Chondrocyte (in vitro differentiated cells): ENCODE data around the gene CD164L2. TPM values are rescaled to one million over a fixed set of nuclear protein-coding genes. Genes with fewer than 3 reads are reported as not detected.

Source experiments
- DNase-seq: peaks from one replicate; pipeline ENCODE4 v3.0.0; 2021; ENCODE audit warnings: mixed read lengths, low spot score
- H3K27ac Mint-ChIP-seq: one replicate; pipeline ENCODE4 v1.8.0; 2021; ENCODE audit warnings: mild to moderate bottlenecking, moderate library complexity, mixed read lengths; ENCODE audit not compliant: unreplicated experiment
- H3K27me3 Mint-ChIP-seq: 2 replicates; pipeline ENCODE4 v1.8.0; 2021; ENCODE audit warnings: low read depth, mixed read lengths
- H3K36me3 Mint-ChIP-seq: 2 replicates; pipeline ENCODE4 v1.8.0; 2021; ENCODE audit warnings: low read depth, mixed read lengths
- H3K4me1 Mint-ChIP-seq: 2 replicates; pipeline ENCODE4 v1.8.0; 2021; ENCODE audit warnings: low read depth, mild to moderate bottlenecking, mixed read lengths
- H3K4me3 Mint-ChIP-seq: one replicate; pipeline ENCODE4 v1.8.0; 2021; ENCODE audit warnings: mild to moderate bottlenecking, moderate library complexity, mixed read lengths; ENCODE audit not compliant: unreplicated experiment
- H3K9me3 Mint-ChIP-seq: 2 replicates; pipeline ENCODE4 v1.8.0; 2021; ENCODE audit warnings: low read depth, mixed read lengths
- CTCF ChIP-seq: fragments of 200-600 bp; sonication (generic); IDR thresholded peaks from 2 replicates; pipeline ENCODE4 v1.5.0; 2021; ENCODE audit warnings: antibody characterized with exemption, mild to moderate bottlenecking, moderate library complexity
- total RNA-seq: library from RNA; stranded (reverse); gene quantifications from 3 replicates; pipeline ENCODE4 v1.2.1, GENCODE V29; 2021

CD164L2 gene
- total RNA-seq, 1 donor from 2014 or later, result not detected

DNA sequence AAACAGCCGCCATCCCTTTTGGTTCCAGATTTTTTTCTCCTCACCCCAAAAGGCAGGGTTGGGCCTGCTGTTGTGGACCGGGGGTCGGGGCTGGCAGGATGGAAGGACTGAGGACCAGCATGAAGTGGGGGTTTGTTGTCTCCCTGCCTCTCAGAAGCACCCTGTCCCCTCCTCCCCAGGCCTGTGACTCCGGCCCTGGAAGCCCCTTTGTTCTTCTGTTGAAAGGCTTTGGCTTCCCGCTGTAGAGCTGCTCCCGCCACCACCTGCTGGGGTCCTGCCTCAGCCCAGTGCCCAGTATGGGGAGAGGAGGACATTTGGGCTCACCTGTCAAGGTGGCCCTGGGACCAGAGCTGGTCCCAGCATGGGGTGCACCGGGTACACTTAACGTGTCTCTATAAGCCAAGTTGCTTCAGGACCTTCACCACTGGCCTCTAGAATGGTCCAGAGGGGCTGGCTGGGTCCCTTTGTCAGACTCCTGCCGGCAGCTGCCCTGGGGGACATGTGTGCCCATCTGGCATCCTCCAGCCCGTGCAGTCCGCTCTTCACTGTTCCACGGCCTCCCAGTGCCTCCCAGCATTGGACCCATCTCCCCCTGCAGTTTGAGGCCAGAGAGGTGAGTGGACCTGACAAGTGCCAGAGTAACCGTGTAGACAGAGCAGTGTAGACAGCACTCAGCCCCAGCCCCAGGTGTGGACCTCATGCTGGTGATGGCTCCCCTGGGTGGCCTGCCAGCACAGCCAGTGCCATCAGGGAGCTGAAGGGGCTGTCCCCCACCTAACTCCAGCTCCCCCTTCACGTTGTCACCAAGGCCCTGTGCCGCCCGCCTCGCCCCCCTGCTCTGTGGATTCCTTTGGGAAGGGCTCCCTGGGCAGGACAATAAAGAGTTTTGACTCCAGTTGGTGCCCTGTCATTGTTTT, 47.4 kb downstream of the CD164L2 start:
- H3K9me3 Mint-ChIP-seq, result no peaks in the 10 kb centered on the region
- peaks cover 8% of the 10 kb centered on the region for H3K36me3 Mint-ChIP-seq
- DNase-seq, result no peak
- H3K27me3 Mint-ChIP-seq, result no peaks in the 10 kb centered on the region
- no peak for TF ChIP-seq CTCF
- peaks cover 10% of the 10 kb centered on the region for H3K4me1 Mint-ChIP-seq
- no peak overlapping the region for H3K27ac Mint-ChIP-seq
- no peak overlapping the region for H3K4me3 Mint-ChIP-seq

DNA sequence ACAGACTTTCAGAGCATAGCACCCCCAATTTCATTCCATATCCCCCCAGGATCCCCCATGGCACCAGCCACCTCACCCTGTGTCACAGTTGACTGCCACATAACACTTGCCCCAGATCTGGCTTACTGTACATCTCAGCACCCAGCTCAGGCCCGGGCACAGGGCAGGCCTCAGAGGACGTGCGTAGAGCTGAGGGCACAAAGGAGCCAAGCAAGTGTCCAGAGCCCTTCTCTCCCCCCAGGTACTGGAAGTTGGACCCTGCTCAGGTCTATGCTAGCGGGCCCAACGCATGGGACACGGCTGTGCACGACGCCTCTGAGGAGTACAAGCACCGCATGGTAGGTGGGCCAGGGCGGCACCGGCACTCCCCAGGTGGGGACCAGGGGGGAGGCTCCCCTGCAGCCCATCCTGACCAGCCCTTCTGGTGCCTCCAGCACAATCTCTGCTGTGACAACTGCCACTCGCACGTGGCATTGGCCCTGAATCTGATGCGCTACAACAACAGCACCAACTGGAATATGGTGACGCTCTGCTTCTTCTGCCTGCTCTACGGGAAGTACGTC, 49.3 kb downstream of the CD164L2 start:
- Mint-ChIP-seq H3K36me3 (peaks cover 8% of the 10 kb centered on the region), H3K4me1 (no peaks in the 10 kb centered on the region), H3K4me3 (no peak overlapping the region), H3K27ac (no peak overlapping the region), H3K9me3 (no peaks in the 10 kb centered on the region), H3K27me3 (no peaks in the 10 kb centered on the region)
- no peak for DNase-seq
- TF ChIP-seq CTCF, result no peak

- H3K36me3 Mint-ChIP-seq, result peaks cover 10% of the 10 kb centered on the region
- H3K4me1 Mint-ChIP-seq, result no peaks in the 10 kb centered on the region
These were observed 50.4 kb downstream of the CD164L2 start for GRCh38 chr1:27332536-27333281.

DNA sequence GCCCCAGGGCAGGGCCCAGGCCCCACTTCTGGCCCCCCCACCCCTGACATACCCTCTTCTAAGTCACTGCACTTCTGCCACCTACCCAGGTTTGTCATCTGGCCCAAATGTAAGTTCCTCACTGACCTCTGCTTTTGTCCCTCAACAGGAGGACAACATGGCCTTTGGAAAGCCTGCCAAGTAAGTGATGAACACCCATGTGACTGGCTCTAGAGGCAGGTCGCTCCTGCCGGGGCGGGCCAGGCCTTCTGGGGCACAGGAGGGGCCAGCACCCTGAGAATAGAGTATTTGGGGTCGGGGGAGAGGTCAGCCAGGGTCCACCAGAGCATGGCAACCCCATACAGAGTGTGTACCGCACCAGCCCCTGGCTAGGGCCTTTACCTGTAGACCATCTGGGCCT, 51.2 kb downstream of the CD164L2 start:
- no peak for DNase-seq
- peaks cover 10% of the 10 kb centered on the region for H3K36me3 Mint-ChIP-seq
- H3K27ac Mint-ChIP-seq, result no peak overlapping the region

More at GRCh38 chr1:27332536-27333281, 50.4 kb downstream of the CD164L2 start:
- Mint-ChIP-seq H3K9me3 (no peaks in the 10 kb centered on the region), H3K27ac (no peak overlapping the region), H3K27me3 (no peaks in the 10 kb centered on the region), H3K4me3 (no peak overlapping the region)
- peak; percentile 87 for TF ChIP-seq CTCF
- no peak for DNase-seq

More for the DNA sequence above, 51.2 kb downstream of the CD164L2 start:
- no peaks in the 10 kb centered on the region for H3K27me3 Mint-ChIP-seq
- no peak for TF ChIP-seq CTCF
- H3K9me3 Mint-ChIP-seq, result no peaks in the 10 kb centered on the region
- H3K4me3 Mint-ChIP-seq, result no peak overlapping the region
- no peaks in the 10 kb centered on the region for H3K4me1 Mint-ChIP-seq
